Measurements from ENCODE around the gene PTPRN2. TPM values are rescaled to one million over a fixed set of nuclear protein-coding genes. Genes with fewer than 3 reads are reported as not detected.

Gene PTPRN2
- total and polyA plus RNA-seq, 9 of the 15 experiments (the other 6 are each of a cell fraction or from before 2014, with no cell fraction given) = not detected

DNA sequence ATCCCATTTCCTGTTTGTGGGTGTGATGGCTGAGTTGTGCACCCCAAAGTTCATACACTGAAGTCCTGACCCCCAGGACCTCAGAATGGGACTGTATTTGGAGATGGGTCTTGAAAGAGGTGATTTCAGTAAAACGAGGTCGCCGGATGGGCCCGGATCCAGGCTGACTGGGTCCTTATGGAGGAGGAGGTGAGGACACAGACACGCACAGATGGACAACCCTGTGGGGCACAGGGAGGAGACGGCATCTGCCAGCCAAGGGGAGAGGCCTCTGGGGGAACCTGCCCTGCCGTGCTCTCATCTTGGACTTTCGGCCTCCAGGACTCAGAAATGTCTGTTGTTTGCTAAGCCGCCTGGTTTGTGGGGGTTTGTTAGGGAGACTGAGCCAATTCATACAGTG, 61.1 kb downstream of the PTPRN2 start (continued):
- TF ChIP-seq, protein P1, sequence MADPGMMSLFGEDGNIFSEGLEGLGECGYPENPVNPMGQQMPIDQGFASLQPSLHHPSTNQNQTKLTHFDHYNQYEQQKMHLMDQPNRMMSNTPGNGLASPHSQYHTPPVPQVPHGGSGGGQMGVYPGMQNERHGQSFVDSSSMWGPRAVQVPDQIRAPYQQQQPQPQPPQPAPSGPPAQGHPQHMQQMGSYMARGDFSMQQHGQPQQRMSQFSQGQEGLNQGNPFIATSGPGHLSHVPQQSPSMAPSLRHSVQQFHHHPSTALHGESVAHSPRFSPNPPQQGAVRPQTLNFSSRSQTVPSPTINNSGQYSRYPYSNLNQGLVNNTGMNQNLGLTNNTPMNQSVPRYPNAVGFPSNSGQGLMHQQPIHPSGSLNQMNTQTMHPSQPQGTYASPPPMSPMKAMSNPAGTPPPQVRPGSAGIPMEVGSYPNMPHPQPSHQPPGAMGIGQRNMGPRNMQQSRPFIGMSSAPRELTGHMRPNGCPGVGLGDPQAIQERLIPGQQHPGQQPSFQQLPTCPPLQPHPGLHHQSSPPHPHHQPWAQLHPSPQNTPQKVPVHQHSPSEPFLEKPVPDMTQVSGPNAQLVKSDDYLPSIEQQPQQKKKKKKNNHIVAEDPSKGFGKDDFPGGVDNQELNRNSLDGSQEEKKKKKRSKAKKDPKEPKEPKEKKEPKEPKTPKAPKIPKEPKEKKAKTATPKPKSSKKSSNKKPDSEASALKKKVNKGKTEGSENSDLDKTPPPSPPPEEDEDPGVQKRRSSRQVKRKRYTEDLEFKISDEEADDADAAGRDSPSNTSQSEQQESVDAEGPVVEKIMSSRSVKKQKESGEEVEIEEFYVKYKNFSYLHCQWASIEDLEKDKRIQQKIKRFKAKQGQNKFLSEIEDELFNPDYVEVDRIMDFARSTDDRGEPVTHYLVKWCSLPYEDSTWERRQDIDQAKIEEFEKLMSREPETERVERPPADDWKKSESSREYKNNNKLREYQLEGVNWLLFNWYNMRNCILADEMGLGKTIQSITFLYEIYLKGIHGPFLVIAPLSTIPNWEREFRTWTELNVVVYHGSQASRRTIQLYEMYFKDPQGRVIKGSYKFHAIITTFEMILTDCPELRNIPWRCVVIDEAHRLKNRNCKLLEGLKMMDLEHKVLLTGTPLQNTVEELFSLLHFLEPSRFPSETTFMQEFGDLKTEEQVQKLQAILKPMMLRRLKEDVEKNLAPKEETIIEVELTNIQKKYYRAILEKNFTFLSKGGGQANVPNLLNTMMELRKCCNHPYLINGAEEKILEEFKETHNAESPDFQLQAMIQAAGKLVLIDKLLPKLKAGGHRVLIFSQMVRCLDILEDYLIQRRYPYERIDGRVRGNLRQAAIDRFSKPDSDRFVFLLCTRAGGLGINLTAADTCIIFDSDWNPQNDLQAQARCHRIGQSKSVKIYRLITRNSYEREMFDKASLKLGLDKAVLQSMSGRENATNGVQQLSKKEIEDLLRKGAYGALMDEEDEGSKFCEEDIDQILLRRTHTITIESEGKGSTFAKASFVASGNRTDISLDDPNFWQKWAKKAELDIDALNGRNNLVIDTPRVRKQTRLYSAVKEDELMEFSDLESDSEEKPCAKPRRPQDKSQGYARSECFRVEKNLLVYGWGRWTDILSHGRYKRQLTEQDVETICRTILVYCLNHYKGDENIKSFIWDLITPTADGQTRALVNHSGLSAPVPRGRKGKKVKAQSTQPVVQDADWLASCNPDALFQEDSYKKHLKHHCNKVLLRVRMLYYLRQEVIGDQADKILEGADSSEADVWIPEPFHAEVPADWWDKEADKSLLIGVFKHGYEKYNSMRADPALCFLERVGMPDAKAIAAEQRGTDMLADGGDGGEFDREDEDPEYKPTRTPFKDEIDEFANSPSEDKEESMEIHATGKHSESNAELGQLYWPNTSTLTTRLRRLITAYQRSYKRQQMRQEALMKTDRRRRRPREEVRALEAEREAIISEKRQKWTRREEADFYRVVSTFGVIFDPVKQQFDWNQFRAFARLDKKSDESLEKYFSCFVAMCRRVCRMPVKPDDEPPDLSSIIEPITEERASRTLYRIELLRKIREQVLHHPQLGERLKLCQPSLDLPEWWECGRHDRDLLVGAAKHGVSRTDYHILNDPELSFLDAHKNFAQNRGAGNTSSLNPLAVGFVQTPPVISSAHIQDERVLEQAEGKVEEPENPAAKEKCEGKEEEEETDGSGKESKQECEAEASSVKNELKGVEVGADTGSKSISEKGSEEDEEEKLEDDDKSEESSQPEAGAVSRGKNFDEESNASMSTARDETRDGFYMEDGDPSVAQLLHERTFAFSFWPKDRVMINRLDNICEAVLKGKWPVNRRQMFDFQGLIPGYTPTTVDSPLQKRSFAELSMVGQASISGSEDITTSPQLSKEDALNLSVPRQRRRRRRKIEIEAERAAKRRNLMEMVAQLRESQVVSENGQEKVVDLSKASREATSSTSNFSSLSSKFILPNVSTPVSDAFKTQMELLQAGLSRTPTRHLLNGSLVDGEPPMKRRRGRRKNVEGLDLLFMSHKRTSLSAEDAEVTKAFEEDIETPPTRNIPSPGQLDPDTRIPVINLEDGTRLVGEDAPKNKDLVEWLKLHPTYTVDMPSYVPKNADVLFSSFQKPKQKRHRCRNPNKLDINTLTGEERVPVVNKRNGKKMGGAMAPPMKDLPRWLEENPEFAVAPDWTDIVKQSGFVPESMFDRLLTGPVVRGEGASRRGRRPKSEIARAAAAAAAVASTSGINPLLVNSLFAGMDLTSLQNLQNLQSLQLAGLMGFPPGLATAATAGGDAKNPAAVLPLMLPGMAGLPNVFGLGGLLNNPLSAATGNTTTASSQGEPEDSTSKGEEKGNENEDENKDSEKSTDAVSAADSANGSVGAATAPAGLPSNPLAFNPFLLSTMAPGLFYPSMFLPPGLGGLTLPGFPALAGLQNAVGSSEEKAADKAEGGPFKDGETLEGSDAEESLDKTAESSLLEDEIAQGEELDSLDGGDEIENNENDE (IDR thresholded peaks at IDR 0.05; ENCODE audit: low read depth, low read length) = no peak
- no peak for TF ChIP-seq ZFP1 (CRISPR knock-in tag; IDR thresholded peaks at IDR 0.05)
- TF ChIP-seq, protein P2, sequence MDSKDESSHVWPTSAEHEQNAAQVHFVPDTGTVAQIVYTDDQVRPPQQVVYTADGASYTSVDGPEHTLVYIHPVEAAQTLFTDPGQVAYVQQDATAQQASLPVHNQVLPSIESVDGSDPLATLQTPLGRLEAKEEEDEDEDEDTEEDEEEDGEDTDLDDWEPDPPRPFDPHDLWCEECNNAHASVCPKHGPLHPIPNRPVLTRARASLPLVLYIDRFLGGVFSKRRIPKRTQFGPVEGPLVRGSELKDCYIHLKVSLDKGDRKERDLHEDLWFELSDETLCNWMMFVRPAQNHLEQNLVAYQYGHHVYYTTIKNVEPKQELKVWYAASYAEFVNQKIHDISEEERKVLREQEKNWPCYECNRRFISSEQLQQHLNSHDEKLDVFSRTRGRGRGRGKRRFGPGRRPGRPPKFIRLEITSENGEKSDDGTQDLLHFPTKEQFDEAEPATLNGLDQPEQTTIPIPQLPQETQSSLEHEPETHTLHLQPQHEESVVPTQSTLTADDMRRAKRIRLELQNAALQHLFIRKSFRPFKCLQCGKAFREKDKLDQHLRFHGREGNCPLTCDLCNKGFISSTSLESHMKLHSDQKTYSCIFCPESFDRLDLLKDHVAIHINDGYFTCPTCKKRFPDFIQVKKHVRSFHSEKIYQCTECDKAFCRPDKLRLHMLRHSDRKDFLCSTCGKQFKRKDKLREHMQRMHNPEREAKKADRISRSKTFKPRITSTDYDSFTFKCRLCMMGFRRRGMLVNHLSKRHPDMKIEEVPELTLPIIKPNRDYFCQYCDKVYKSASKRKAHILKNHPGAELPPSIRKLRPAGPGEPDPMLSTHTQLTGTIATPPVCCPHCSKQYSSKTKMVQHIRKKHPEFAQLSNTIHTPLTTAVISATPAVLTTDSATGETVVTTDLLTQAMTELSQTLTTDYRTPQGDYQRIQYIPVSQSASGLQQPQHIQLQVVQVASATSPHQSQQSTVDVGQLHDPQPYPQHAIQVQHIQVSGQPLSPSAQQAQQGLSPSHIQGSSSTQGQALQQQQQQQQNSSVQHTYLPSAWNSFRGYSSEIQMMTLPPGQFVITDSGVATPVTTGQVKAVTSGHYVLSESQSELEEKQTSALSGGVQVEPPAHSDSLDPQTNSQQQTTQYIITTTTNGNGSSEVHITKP (IDR thresholded peaks at IDR 0.05; ENCODE audit: partially characterized antibody) = no peak
